ENCODE data around the gene TBCD.

Gene TBCD

DNA sequence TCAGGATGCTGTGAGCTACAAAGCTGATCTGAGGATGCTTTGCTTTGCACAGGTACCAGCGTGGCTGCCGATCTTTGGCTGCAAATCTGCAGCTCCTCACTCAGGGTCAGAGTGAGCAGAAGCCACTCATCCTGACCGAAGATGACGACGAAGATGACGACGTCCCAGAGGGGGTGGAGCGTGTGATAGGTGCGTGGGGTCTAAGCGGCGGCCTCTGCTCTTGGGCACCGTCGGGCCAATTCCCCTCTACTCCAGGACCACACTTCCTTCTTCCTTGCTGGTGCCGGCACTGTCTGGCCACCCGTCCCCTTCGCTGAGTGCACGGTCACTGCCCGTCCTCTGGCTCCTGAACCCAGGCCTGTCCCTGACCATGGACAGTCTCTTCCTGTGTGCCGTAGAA lies 54.0 kb downstream of the TBCD start:
- no peaks in the 10 kb centered on the region; the same call in 1 of the 2 replicates for H3K36me3 ChIP-seq (ENCODE audit: insufficient read depth, low read length)

DNA sequence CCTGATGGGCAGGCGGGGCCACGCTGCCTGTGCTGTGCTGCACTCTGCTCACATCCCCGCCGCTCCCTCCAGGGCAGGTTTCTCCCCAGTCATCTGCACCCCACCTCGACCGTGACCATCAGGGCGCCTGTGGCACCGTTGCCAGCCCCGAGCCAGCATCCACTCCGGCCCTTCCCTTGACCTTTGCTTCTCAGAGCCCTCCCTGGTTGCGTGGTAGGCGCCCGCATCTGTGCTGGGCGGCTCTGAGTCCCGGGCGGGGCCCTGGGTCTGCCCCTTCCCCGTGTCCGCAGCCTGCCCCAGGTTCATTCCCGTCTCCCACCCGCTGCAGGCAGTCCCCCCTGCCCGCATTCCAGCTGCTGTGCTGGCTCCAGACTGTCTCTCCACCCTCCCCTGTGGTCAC lies 54.8 kb downstream of the TBCD start:
- no peak overlapping the region for H2AFZ ChIP-seq (ENCODE audit: low read length, unreplicated experiment)
- no peaks in the 10 kb centered on the region for H3K36me3 ChIP-seq (ENCODE audit: insufficient read depth, low read length)
- H3K4me3 ChIP-seq (ENCODE audit: low read depth, low read length): no peak overlapping the region
- no peaks in the 10 kb centered on the region for H3K27me3 ChIP-seq (ENCODE audit: insufficient read depth, low read length)
- H3K79me2 ChIP-seq (ENCODE audit: control insufficient read depth, insufficient read depth, low read length, unreplicated experiment): peaks cover 14% of the 10 kb centered on the region
- H3K4me1 ChIP-seq (ENCODE audit: control insufficient read depth, insufficient read depth, low read length, unreplicated experiment): peaks cover 12% of the 10 kb centered on the region
- H3K27ac ChIP-seq (ENCODE audit: low read depth, low read length): no peak overlapping the region

More for the DNA sequence above, 54.0 kb downstream of the TBCD start:
- Histone ChIP-seq H3K79me2 (ENCODE audit: control insufficient read depth, insufficient read depth, low read length, unreplicated experiment) (peaks cover 14% of the 10 kb centered on the region), H3K4me3 (ENCODE audit: low read depth, low read length) (no peak overlapping the region), H3K27me3 (ENCODE audit: insufficient read depth, low read length) (no peaks in the 10 kb centered on the region), H3K27ac (ENCODE audit: low read depth, low read length) (no peak overlapping the region), H3K4me1 (ENCODE audit: control insufficient read depth, insufficient read depth, low read length, unreplicated experiment) (peaks cover 12% of the 10 kb centered on the region), H2AFZ (ENCODE audit: low read length, unreplicated experiment) (no peak overlapping the region)

DNA sequence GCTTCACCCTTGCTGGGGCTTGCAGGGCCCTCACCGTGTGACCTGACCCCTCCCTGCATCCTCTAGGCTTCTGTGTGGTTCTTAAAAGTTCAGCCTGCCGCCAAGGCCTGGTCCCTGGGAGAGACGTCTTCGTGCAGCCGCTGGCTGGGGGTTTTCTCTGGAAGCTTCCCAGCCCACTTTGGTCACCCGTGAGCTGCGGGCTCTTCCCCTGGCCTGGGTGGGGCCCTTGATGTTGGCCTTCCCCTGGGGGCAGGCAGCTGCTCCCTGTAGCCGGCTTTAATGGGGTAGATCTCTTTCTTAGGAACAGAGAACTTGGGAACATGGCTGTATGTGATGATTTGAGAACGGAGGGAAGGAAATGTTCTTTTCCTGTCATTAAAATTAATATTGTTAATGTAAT lies 55.2 kb downstream of the TBCD start:
- H3K79me2 ChIP-seq (ENCODE audit: control insufficient read depth, insufficient read depth, low read length, unreplicated experiment): peaks cover 14% of the 10 kb centered on the region
- H3K36me3 ChIP-seq (ENCODE audit: insufficient read depth, low read length): no peaks in the 10 kb centered on the region
- peaks cover 12% of the 10 kb centered on the region for H3K4me1 ChIP-seq (ENCODE audit: control insufficient read depth, insufficient read depth, low read length, unreplicated experiment)
- H3K4me3 ChIP-seq (ENCODE audit: low read depth, low read length): no peak overlapping the region
- no peaks in the 10 kb centered on the region for H3K27me3 ChIP-seq (ENCODE audit: insufficient read depth, low read length)
- H2AFZ ChIP-seq (ENCODE audit: low read length, unreplicated experiment): no peak overlapping the region
- no peak overlapping the region for H3K27ac ChIP-seq (ENCODE audit: low read depth, low read length)

DNA sequence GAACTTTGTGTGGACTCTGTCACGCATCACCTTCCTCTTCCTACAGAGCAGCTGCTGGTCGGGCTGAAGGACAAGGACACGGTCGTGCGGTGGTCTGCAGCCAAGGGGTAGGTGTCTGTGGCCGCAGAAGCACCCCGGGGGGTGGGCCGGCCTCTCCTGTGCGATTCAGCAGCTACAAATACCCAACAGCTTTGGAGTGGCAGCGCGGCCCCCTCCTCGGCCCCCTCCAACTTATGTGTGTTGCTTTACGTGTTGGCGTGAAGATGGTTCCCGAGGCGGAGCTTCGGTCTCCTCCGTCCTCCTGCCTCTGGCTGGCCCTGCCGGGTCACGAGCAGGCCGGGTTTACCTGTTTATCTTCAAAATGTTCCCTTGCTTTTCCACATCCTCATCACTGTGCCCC lies 55.7 kb downstream of the TBCD start:
- H2AFZ ChIP-seq (ENCODE audit: low read length, unreplicated experiment): no peak overlapping the region
- no peaks in the 10 kb centered on the region for H3K36me3 ChIP-seq (ENCODE audit: insufficient read depth, low read length)
- H3K27ac ChIP-seq (ENCODE audit: low read depth, low read length): no peak overlapping the region
- peaks cover 9% of the 10 kb centered on the region for H3K4me1 ChIP-seq (ENCODE audit: control insufficient read depth, insufficient read depth, low read length, unreplicated experiment)
- no peaks in the 10 kb centered on the region for H3K27me3 ChIP-seq (ENCODE audit: insufficient read depth, low read length)
- no peak overlapping the region for H3K4me3 ChIP-seq (ENCODE audit: low read depth, low read length)
- H3K79me2 ChIP-seq (ENCODE audit: control insufficient read depth, insufficient read depth, low read length, unreplicated experiment): peaks cover 11% of the 10 kb centered on the region

DNA sequence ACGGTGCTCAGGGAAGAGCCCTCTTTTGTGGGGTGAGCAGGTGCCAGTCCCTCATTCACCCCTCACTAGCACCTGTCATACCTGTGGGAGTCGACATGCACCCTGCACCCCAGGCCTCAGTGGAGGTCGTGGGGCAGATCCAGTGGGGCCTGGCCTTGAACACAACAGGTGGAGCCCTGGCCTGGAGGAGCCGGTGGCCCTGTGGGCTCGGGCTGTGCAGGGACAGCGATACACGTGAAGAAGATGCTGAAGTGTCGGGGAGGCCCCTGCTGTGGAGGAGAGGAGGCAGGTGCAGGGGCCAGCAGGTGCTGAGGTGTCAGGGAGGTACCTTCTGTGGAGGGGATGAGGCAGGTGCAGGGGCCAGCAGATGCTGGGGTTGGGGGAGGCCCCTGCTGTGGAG lies 56.1 kb downstream of the TBCD start:
- no peak overlapping the region for H3K4me3 ChIP-seq (ENCODE audit: low read depth, low read length)
- peaks cover 10% of the 10 kb centered on the region for H3K79me2 ChIP-seq (ENCODE audit: control insufficient read depth, insufficient read depth, low read length, unreplicated experiment)
- no peaks in the 10 kb centered on the region for H3K27me3 ChIP-seq (ENCODE audit: insufficient read depth, low read length)
- no peaks in the 10 kb centered on the region for H3K36me3 ChIP-seq (ENCODE audit: insufficient read depth, low read length)
- no peak overlapping the region for H2AFZ ChIP-seq (ENCODE audit: low read length, unreplicated experiment)
- peaks cover 6% of the 10 kb centered on the region for H3K4me1 ChIP-seq (ENCODE audit: control insufficient read depth, insufficient read depth, low read length, unreplicated experiment)
- no peak overlapping the region for H3K27ac ChIP-seq (ENCODE audit: low read depth, low read length)

DNA sequence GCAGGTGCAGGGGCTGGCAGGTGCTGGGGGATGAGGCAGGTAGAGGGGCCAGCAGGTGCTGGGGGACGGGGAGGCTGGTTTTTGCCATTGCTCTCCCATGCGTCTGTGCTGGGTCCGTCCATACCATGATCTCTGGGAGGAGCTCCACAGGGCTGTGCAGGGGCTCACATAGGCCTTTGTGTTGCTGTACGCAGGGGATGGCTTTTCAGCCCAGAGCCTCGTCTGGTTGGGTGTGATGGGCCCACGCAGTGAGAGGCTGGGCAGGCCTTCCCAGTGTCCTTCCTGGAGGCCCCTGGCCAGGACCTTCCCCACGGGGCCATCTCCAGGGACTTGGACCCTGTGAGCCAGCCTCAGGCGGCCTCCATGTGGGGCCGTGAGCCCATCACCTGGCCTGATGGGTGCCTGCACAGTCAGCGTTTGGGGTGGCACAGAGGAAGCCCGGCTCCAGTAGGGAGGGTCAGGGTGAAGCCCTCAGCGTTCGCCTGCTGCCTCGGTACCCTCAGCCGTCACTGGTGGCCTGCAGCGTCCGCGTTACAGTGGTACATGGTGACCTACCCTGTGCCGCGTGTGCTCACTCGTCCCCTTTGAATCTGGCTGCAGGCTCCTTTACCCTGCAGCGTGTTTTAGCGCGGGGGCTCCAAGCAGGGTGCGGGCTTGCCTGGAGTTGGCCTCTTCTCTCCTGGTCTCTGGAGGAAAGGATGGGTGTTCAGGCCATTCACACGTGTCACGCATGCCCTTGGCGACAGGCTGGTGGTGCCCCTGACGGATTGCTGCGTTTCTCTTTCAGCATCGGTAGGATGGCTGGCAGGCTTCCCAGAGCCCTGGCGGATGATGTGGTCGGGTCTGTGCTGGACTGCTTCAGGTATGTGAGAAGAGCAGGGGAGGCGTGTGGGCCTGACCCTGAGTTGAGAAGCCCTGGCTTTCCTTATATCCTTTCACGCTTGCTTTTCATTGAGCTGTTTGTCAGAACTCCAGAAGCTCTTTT lies 57.3 kb downstream of the TBCD start:
- Histone ChIP-seq H3K36me3 (ENCODE audit: insufficient read depth, low read length) (peaks cover 8% of the 10 kb centered on the region; the same call in 1 of the 2 replicates), H2AFZ (ENCODE audit: low read length, unreplicated experiment) (no peak overlapping the region), H3K4me3 (ENCODE audit: low read depth, low read length) (no peak overlapping the region), H3K27ac (ENCODE audit: low read depth, low read length) (no peak overlapping the region), H3K27me3 (ENCODE audit: insufficient read depth, low read length) (no peaks in the 10 kb centered on the region), H3K4me1 (ENCODE audit: control insufficient read depth, insufficient read depth, low read length, unreplicated experiment) (peaks cover 6% of the 10 kb centered on the region), H3K79me2 (ENCODE audit: control insufficient read depth, insufficient read depth, low read length, unreplicated experiment) (peaks cover 7% of the 10 kb centered on the region)

DNA sequence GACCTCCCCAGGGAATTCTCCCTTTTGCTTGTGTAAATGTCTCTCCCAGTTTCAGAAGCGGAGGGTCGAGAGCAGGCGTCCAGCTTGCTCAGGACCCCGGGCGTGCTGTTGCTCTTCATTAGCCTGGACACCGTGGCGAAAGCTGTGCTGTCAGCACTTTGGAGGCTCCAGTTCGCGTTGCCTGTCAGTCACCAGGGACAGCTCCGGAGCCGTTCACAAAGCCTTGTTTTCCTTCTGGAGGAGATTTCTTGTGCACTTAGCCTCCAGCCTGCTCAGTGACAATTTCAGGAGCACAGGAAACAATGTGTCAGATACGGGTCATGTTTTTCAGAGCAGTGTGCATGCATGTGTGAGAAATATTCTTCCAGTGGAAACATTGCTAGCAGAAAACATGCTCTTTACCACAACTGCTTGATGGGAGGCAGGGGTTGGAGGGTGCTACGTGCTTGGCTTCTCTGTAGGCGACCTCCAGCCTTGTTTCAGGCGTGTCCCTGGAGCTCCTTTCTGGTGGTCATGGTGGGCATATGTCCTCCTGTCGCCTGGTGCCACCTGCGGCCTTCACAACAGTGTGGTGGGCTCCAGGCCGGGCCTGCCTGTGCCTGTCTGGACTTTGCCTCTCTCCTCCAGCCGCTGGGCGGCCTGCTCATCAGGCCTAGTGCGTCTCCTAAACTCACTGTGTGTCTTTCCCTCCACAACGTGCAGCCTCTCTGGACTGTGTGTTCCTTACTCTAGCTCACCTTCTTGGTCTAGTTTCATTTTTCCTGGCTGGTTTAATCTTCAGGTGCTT lies 59.0 kb downstream of the TBCD start:
- H2AFZ ChIP-seq (ENCODE audit: low read length, unreplicated experiment): no peak overlapping the region
- no peak overlapping the region for H3K4me3 ChIP-seq (ENCODE audit: low read depth, low read length)
- H3K4me1 ChIP-seq (ENCODE audit: control insufficient read depth, insufficient read depth, low read length, unreplicated experiment): no peaks in the 10 kb centered on the region
- H3K27me3 ChIP-seq (ENCODE audit: insufficient read depth, low read length): no peaks in the 10 kb centered on the region
- H3K36me3 ChIP-seq (ENCODE audit: insufficient read depth, low read length): peaks cover 19% of the 10 kb centered on the region
- no peaks in the 10 kb centered on the region for H3K79me2 ChIP-seq (ENCODE audit: control insufficient read depth, insufficient read depth, low read length, unreplicated experiment)
- H3K27ac ChIP-seq (ENCODE audit: low read depth, low read length): no peak overlapping the region

DNA sequence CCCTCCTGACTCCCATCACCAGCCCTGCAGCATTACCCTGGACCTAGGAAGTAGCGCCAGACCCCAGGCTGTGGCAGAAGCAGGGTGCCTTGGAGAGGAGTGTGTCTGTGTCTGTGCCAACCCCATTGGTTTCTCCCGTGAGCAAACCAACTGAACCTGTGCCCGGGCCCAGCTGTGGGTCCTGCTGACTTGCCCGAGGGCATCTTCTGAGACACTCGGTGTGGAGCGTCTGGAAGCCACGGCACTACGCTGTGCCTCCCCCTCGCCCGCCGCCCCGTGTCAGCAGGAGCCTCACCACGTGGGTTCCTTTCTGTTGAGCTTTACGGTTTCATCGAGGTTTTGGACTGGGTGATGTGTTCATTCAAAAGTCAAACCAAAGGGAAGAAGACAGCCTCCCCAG lies 60.2 kb downstream of the TBCD start:
- Histone ChIP-seq H2AFZ (ENCODE audit: low read length, unreplicated experiment) (no peak overlapping the region), H3K4me1 (ENCODE audit: control insufficient read depth, insufficient read depth, low read length, unreplicated experiment) (no peaks in the 10 kb centered on the region), H3K4me3 (ENCODE audit: low read depth, low read length) (no peak overlapping the region), H3K27ac (ENCODE audit: low read depth, low read length) (no peak overlapping the region), H3K79me2 (ENCODE audit: control insufficient read depth, insufficient read depth, low read length, unreplicated experiment) (no peaks in the 10 kb centered on the region), H3K36me3 (ENCODE audit: insufficient read depth, low read length) (peaks cover 27% of the 10 kb centered on the region), H3K27me3 (ENCODE audit: insufficient read depth, low read length) (no peaks in the 10 kb centered on the region)

DNA sequence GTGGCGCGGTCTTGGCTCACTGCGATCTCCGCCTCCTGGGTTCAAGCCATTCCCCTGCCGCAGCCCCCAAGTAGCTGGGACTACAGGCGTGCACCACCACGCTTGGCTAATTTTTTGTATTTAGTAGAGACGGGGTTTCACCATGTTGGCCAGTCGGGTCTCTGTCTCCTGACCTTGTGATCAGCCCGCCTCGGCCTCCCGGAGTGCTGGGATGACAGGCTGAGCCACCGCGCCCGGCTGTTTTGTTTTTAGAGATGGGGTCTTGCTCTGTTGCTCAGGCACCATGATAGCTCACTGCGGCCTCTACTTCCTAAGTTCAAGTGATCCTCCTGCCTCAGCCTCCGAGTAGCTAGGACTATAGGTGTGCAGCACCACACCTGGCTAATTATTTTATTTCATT lies 60.7 kb downstream of the TBCD start:
- Histone ChIP-seq H3K79me2 (ENCODE audit: control insufficient read depth, insufficient read depth, low read length, unreplicated experiment) (no peaks in the 10 kb centered on the region), H2AFZ (ENCODE audit: low read length, unreplicated experiment) (no peak overlapping the region), H3K36me3 (ENCODE audit: insufficient read depth, low read length) (peaks cover 30% of the 10 kb centered on the region), H3K27ac (ENCODE audit: low read depth, low read length) (no peak overlapping the region), H3K27me3 (ENCODE audit: insufficient read depth, low read length) (no peaks in the 10 kb centered on the region), H3K4me3 (ENCODE audit: low read depth, low read length) (no peak overlapping the region), H3K4me1 (ENCODE audit: control insufficient read depth, insufficient read depth, low read length, unreplicated experiment) (no peaks in the 10 kb centered on the region)

DNA sequence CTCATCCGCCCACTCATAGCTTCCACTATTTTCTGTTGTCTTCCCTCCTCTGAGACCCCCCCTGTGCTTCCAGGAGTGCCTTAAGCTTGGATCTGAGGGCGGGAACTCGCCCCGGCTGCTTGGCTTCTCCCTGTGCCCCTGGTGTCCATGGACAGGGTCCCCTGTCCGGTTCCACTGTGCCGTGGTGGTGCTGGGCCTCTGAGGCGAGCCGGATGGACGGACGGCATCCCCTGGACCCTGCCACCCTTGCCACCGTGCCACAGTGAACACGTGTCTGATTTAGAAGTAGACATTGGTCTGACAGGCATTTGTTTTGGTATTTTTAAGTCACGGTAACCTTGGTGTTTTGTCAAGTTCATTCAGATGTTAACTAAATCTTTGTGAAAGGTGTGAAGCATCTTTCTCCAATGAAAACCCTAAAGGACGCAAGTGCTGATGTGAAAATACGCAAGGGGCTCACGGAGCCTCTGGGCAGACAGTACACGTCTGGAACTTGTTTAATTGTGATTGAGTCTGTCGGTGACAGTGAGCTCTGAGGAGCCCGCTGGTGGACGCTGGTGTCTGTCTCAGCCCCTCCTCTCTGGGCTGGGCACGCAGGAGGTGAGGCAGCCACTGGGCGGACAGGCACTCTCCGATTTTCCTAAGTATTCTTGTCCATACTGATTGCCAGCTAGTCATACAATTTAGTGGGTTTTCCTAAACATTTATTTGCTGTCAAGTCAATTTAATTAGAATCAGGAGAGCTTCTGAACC lies 61.6 kb downstream of the TBCD start:
- no peak overlapping the region for H3K27ac ChIP-seq (ENCODE audit: low read depth, low read length)
- peaks cover 38% of the 10 kb centered on the region for H3K36me3 ChIP-seq (ENCODE audit: insufficient read depth, low read length)
- no peaks in the 10 kb centered on the region for H3K79me2 ChIP-seq (ENCODE audit: control insufficient read depth, insufficient read depth, low read length, unreplicated experiment)
- no peaks in the 10 kb centered on the region for H3K27me3 ChIP-seq (ENCODE audit: insufficient read depth, low read length)
- no peak overlapping the region for H3K4me3 ChIP-seq (ENCODE audit: low read depth, low read length)
- no peak overlapping the region for H2AFZ ChIP-seq (ENCODE audit: low read length, unreplicated experiment)
- H3K4me1 ChIP-seq (ENCODE audit: control insufficient read depth, insufficient read depth, low read length, unreplicated experiment): no peaks in the 10 kb centered on the region

All from ACC112 (cell line).